Immature natural killer cell (primary cell): ENCODE results near the gene HAS3. TPM values are rescaled to one million over a fixed set of nuclear protein-coding genes. Genes with fewer than 3 reads are reported as not detected.
"Not testable (repeated sequence)": the region's sequence is repeated elsewhere in the genome, so short reads cannot be mapped to it uniquely, and the experiment has no call there.

Experiments used
- DNase-seq, 3 donors: peaks; one replicate each; pipeline ENCODE4 v3.0.0; 2022; ENCODE audit warnings: mixed read lengths in 1 of 3
- H3K27ac Mint-ChIP-seq, 6 donors: one replicate each; pipeline ENCODE4 v1.8.0; 2020; ENCODE audit warnings: mixed read lengths in 6 of 6, mild to moderate bottlenecking in 5 of 6, inconsistent platforms in 4 of 6, moderate library complexity in 3 of 6
- H3K27me3 Mint-ChIP-seq, 3 donors: one replicate each; pipeline ENCODE4 v1.8.0; 2020 to 2021; ENCODE audit warnings: low read depth in 3 of 3, mild to moderate bottlenecking in 3 of 3, mixed read lengths in 3 of 3, moderate library complexity in 3 of 3, inconsistent platforms in 1 of 3
- H3K36me3 Mint-ChIP-seq, 3 donors: one replicate each; pipeline ENCODE4 v1.8.0; 2020; ENCODE audit warnings: mixed read lengths in 3 of 3, inconsistent platforms in 2 of 3, mild to moderate bottlenecking in 2 of 3
- H3K4me1 Mint-ChIP-seq, 2 donors: one replicate each; pipeline ENCODE4 v1.8.0; 2020; ENCODE audit warnings: inconsistent platforms in 2 of 2, mild to moderate bottlenecking in 2 of 2, mixed read lengths in 2 of 2, moderate library complexity in 1 of 2
- H3K4me3 Mint-ChIP-seq, 5 donors: one replicate each; pipeline ENCODE4 v1.8.0; 2020; ENCODE audit warnings: mild to moderate bottlenecking in 5 of 5, mixed read lengths in 5 of 5, inconsistent platforms in 3 of 5, moderate library complexity in 3 of 5
- H3K9me3 Mint-ChIP-seq, 6 donors: one replicate each; pipeline ENCODE4 v1.8.0; 2020; ENCODE audit warnings: mild to moderate bottlenecking in 6 of 6, mixed read lengths in 6 of 6, inconsistent platforms in 4 of 6, moderate library complexity in 3 of 6
- polyA plus RNA-seq, 3 donors: library from polyadenylated mRNA; unstranded; fragments of 300-500 nt; fragmentation: Illumina TruSeq; gene quantifications; one replicate each; pipeline ENCODE4 v1.2.3, GENCODE V29; 2021

HAS3 gene
- polyA plus RNA-seq, result under 1 TPM in 2 of 3 donors, not detected in 1; 0.32 to 0.35 TPM

GRCh38 chr16:69105501-69106361 lies at the start of gene HAS3:
Gene HAS3 (plus strand): TSS chr16:69105653. CDS start chr16:69109396, 3,743 bp downstream.
- peak in 1 of 3 donors; percentile 14 for DNase-seq
- Mint-ChIP-seq H3K9me3 (peaks cover 0 to 3% (median 0%) of the 10 kb centered on the region in 6 donors), H3K4me3 (peak within 1 kb of the TSS; percentile 81 to 94 (median 88)), H3K36me3 (peaks cover 4 to 15% (median 13%) of the 10 kb centered on the region in 3 donors), H3K27me3 (peaks cover 9 to 19% (median 18%) of the 10 kb centered on the region in 3 donors), H3K4me1 (peaks cover 12 to 18% of the 10 kb centered on the region in 2 donors), H3K27ac (peak within 1 kb of the TSS in 1 of 6 donors; percentile 30)

- Mint-ChIP-seq H3K27me3 (no peaks in the 10 kb centered on the region), H3K36me3 (peaks cover 0 to 9% (median 4%) of the 10 kb centered on the region in 3 donors), H3K4me1 (no peaks in the 10 kb centered on the region), H3K27ac (peak overlapping the region in 1 of 6 donors; percentile 60), H3K9me3 (no peaks in the 10 kb centered on the region), H3K4me3 (no peak overlapping the region)
- no peak for DNase-seq
Measured at GRCh38 chr16:69055980-69056379, 49.5 kb upstream of the HAS3 start.

- H3K4me1 Mint-ChIP-seq, result no peaks in the 10 kb centered on the region
- DNase-seq, result no peak
Measured at GRCh38 chr16:69056421-69056820, 49.0 kb upstream of the HAS3 start.

GRCh38 chr16:69057400-69058378 lies 47.8 kb upstream of the HAS3 start:
- H3K4me3 Mint-ChIP-seq, result no peak overlapping the region
- no peak overlapping the region for H3K27ac Mint-ChIP-seq
- no peaks in the 10 kb centered on the region for H3K4me1 Mint-ChIP-seq
- no peaks in the 10 kb centered on the region for H3K27me3 Mint-ChIP-seq
- peaks cover 0 to 9% (median 4%) of the 10 kb centered on the region in 3 donors for H3K36me3 Mint-ChIP-seq
- DNase-seq, result no peak
- no peaks in the 10 kb centered on the region for H3K9me3 Mint-ChIP-seq

More at GRCh38 chr16:69056421-69056820, 49.0 kb upstream of the HAS3 start:
- H3K36me3 Mint-ChIP-seq, result peaks cover 0 to 9% (median 4%) of the 10 kb centered on the region in 3 donors
- H3K4me3 Mint-ChIP-seq, result no peak overlapping the region
- no peaks in the 10 kb centered on the region for H3K9me3 Mint-ChIP-seq
- H3K27ac Mint-ChIP-seq, result no peak overlapping the region
- no peaks in the 10 kb centered on the region for H3K27me3 Mint-ChIP-seq

GRCh38 chr16:69063491-69063890 lies 42.0 kb upstream of the HAS3 start:
- DNase-seq, H3K4me3 Mint-ChIP-seq, H3K27me3 Mint-ChIP-seq, H3K27ac Mint-ChIP-seq, H3K4me1 Mint-ChIP-seq, H3K9me3 Mint-ChIP-seq: not testable (repeated sequence)
- H3K36me3 Mint-ChIP-seq, result peaks cover 4 to 11% (median 4%) of the 10 kb centered on the region in 3 donors

GRCh38 chr16:69064124-69064763 lies 41.2 kb upstream of the HAS3 start:
- Mint-ChIP-seq H3K27ac (no peak overlapping the region), H3K36me3 (peaks cover 4 to 11% (median 7%) of the 10 kb centered on the region in 3 donors)

GRCh38 chr16:69064764-69065313 lies 40.6 kb upstream of the HAS3 start:
- Mint-ChIP-seq H3K9me3 (no peaks in the 10 kb centered on the region), H3K4me3 (no peak overlapping the region), H3K4me1 (no peaks in the 10 kb centered on the region), H3K36me3 (peaks cover 4 to 9% (median 9%) of the 10 kb centered on the region in 3 donors), H3K27me3 (no peaks in the 10 kb centered on the region), H3K27ac (no peak overlapping the region)
- DNase-seq, result no peak

More at GRCh38 chr16:69064124-69064763, 41.2 kb upstream of the HAS3 start:
- Mint-ChIP-seq H3K4me3 (no peak overlapping the region), H3K27me3 (no peaks in the 10 kb centered on the region), H3K4me1 (no peaks in the 10 kb centered on the region), H3K9me3 (no peaks in the 10 kb centered on the region)
- no peak for DNase-seq

GRCh38 chr16:69069504-69069903 lies 35.9 kb upstream of the HAS3 start:
- peaks cover 0 to 2% (median 0%) of the 10 kb centered on the region in 3 donors for H3K27me3 Mint-ChIP-seq
- peaks cover 0 to 2% (median 0%) of the 10 kb centered on the region in 6 donors for H3K9me3 Mint-ChIP-seq
- H3K36me3 Mint-ChIP-seq, result peaks cover under 1 to 6% (median 4%) of the 10 kb centered on the region in 3 donors
- no peaks in the 10 kb centered on the region for H3K4me1 Mint-ChIP-seq
- no peak overlapping the region for H3K4me3 Mint-ChIP-seq
- DNase-seq, result no peak
- H3K27ac Mint-ChIP-seq, result no peak overlapping the region

- Mint-ChIP-seq H3K4me3 (no peak overlapping the region), H3K27ac (no peak overlapping the region), H3K27me3 (peaks cover 0 to 2% (median 0%) of the 10 kb centered on the region in 3 donors), H3K36me3 (peaks cover 0 to 6% (median 2%) of the 10 kb centered on the region in 3 donors), H3K9me3 (peaks cover 0 to 2% (median 0%) of the 10 kb centered on the region in 6 donors), H3K4me1 (no peaks in the 10 kb centered on the region)
- no peak for DNase-seq
Measured at GRCh38 chr16:69071036-69071435, 34.4 kb upstream of the HAS3 start.

GRCh38 chr16:69072640-69072974 lies 32.8 kb upstream of the HAS3 start:
- no peak overlapping the region for H3K27ac Mint-ChIP-seq
- peaks cover 0 to 2% (median 0%) of the 10 kb centered on the region in 3 donors for H3K27me3 Mint-ChIP-seq
- H3K4me3 Mint-ChIP-seq, result no peak overlapping the region
- no peaks in the 10 kb centered on the region for H3K4me1 Mint-ChIP-seq
- peaks cover 0 to 6% (median 0%) of the 10 kb centered on the region in 3 donors for H3K36me3 Mint-ChIP-seq
- DNase-seq, result no peak
- H3K9me3 Mint-ChIP-seq, result peaks cover 0 to 2% (median 0%) of the 10 kb centered on the region in 6 donors

- Mint-ChIP-seq H3K4me1 (no peaks in the 10 kb centered on the region), H3K36me3 (peaks cover 0 to 6% (median 0%) of the 10 kb centered on the region in 3 donors), H3K27ac (no peak overlapping the region), H3K4me3 (no peak overlapping the region), H3K27me3 (peaks cover 0 to 2% (median 0%) of the 10 kb centered on the region in 3 donors), H3K9me3 (peaks cover 0 to 2% (median 0%) of the 10 kb centered on the region in 6 donors)
- DNase-seq, result no peak
Measured at GRCh38 chr16:69073181-69073702, 32.2 kb upstream of the HAS3 start.

GRCh38 chr16:69077251-69077650 lies 28.2 kb upstream of the HAS3 start:
- H3K9me3 Mint-ChIP-seq, result no peaks in the 10 kb centered on the region
- H3K27me3 Mint-ChIP-seq, result no peaks in the 10 kb centered on the region
- H3K36me3 Mint-ChIP-seq, result no peaks in the 10 kb centered on the region
- no peak for DNase-seq
- H3K4me1 Mint-ChIP-seq, result no peaks in the 10 kb centered on the region
- H3K4me3 Mint-ChIP-seq, result no peak overlapping the region
- H3K27ac Mint-ChIP-seq, result no peak overlapping the region

- DNase-seq, result no peak
- no peaks in the 10 kb centered on the region for H3K4me1 Mint-ChIP-seq
- H3K9me3 Mint-ChIP-seq, result no peaks in the 10 kb centered on the region
- no peak overlapping the region for H3K27ac Mint-ChIP-seq
- no peak overlapping the region for H3K4me3 Mint-ChIP-seq
- no peaks in the 10 kb centered on the region for H3K36me3 Mint-ChIP-seq
- H3K27me3 Mint-ChIP-seq, result no peaks in the 10 kb centered on the region
Measured at GRCh38 chr16:69078073-69078472, 27.4 kb upstream of the HAS3 start.
